ENCODE measurements around the gene HDLBP. TPM values are rescaled to one million over a fixed set of nuclear protein-coding genes. Genes with fewer than 3 reads are reported as not detected.

The HDLBP gene
- total and polyA plus RNA-seq, 2 of the 4 experiments (the other 2 are of a cell fraction), result 648 to 1,165 TPM

DNA sequence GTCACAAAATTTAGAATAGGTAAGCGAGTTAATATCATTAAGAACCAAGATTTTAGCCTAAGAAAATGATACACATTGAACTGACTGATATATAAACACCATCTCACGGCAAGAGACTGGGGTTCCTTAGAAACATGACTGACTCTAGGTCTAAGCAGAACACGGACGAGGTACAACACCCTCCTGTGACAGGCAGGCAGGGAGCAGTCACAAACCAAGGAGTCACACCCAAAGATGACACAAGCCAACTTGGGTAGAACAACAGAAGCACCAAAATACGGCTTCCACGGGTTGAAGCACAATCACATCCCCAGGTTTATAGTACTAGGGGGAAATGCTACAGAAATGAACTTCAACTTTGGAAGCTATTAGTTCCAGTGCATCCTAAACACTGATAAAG, 24.3 kb downstream of the HDLBP start:
- peaks cover 81% of the 10 kb centered on the region for H4K20me1 ChIP-seq (ENCODE audit: insufficient read depth, low read length)
- H3K23ac ChIP-seq (ENCODE audit: low read depth, low read length), result no peak overlapping the region
- no peak for ATAC-seq (ENCODE audit: low read depth)
- in situ Hi-C loops (cut with MboI; ENCODE audit: low sequenced_read_pairs) (no loop called here), dilution Hi-C loops (cut with HindIII; ENCODE audit: low sequenced_read_pairs, unreplicated experiment) (no loop called here), intact Hi-C loops (cut with micrococcal nuclease) (no loop called here)
- no peak overlapping the region for H3K4me3 ChIP-seq (ENCODE audit: insufficient read depth, low read depth, low read length)
- peaks cover 36% of the 10 kb centered on the region for H3K9me1 ChIP-seq (ENCODE audit: insufficient read depth, low read length)
- no peak overlapping the region for H2BK20ac ChIP-seq (ENCODE audit: low read depth, low read length)
- H3K4me2 ChIP-seq (ENCODE audit: low read depth, low read length), result no peak overlapping the region
- 100% methylated on average over 1 of the region's 6 CpGs; no CpG with 5 or more reads in 1 of the 2 experiments for WGBS, 2 experiments (ENCODE audit: extremely low coverage in 2 of 2, insufficient read length in 1 of 2)
- H2BK120ac ChIP-seq (ENCODE audit: low read depth, low read length), result no peak overlapping the region
- no TSS peak for BruUV-seq (replicated peaks)
- H3K79me1 ChIP-seq (ENCODE audit: low read depth in 1 of 2, low read length in 2 of 2), result peaks cover 39 to 83% of the 10 kb centered on the region in 2 experiments
- peaks cover 3% of the 10 kb centered on the region; the same call in 1 of the 2 replicates for H3K4me1 ChIP-seq (ENCODE audit: control insufficient read depth, insufficient read depth, low read length)
- no peak overlapping the region for H4K8ac ChIP-seq (ENCODE audit: low read depth in 2 of 2, low read length in 2 of 2)
- H3K4ac ChIP-seq (ENCODE audit: low read depth, low read length), result no peak overlapping the region
- H3K27me3 ChIP-seq (ENCODE audit: control insufficient read depth, insufficient read depth, low read length), result no peaks in the 10 kb centered on the region
- no peak overlapping the region for H2BK5ac ChIP-seq (ENCODE audit: low read depth, low read length, poor library complexity, severe bottlenecking)
- H3K14ac ChIP-seq (replicated peaks; ENCODE audit: low read depth, low read length), result no peak overlapping the region
- no peak overlapping the region for H3K9ac ChIP-seq (ENCODE audit: low read depth, low read length)
- H3K56ac ChIP-seq (ENCODE audit: extremely low read depth, insufficient read depth, low read length), result no peak overlapping the region
- H3K18ac ChIP-seq (ENCODE audit: low read depth, low read length), result no peak overlapping the region
- H4K91ac ChIP-seq (ENCODE audit: insufficient read depth, low read depth, low read length), result no peak overlapping the region
- POLR2A ChIA-PET (ENCODE audit: unreplicated experiment), result no interaction called here
- no peak for DNase-seq
- no peak overlapping the region for H2AFZ ChIP-seq (replicated peaks; ENCODE audit: low read length, poor library complexity)
- CTCF ChIA-PET, result no interaction called here
- peaks cover 1% of the 10 kb centered on the region for H3K36me3 ChIP-seq (ENCODE audit: control insufficient read depth, insufficient read depth, low read length)
- no peak overlapping the region for H2AK5ac ChIP-seq (ENCODE audit: low read depth, low read length)
- H3K9me3 ChIP-seq (ENCODE audit: control insufficient read depth, insufficient read depth, low read length), result no peaks in the 10 kb centered on the region
- H3K27ac ChIP-seq (ENCODE audit: insufficient read depth, low read length), result no peak overlapping the region
- H2BK15ac ChIP-seq (ENCODE audit: low read depth, low read length), result no peak overlapping the region
- TF ChIP-seq RCOR1 (IDR thresholded peaks at IDR 0.05; ENCODE audit: insufficient replicate concordance, low read length) (no peak), CEBPB (IDR thresholded peaks at IDR 0.05; ENCODE audit: low read depth, low read length) (no peak), BHLHE40 (IDR thresholded peaks at IDR 0.05; ENCODE audit: low read depth, low read length) (no peak), POLR2A (IDR thresholded peaks at IDR 0.05; ENCODE audit: low read depth, low read length) (no peak), NFE2L2 (IDR thresholded peaks at IDR 0.05; ENCODE audit: low read depth, low read length) (no peak), CHD1 (IDR thresholded peaks at IDR 0.05; ENCODE audit: low read depth, low read length) (no peak), RAD21 (IDR thresholded peaks at IDR 0.05; ENCODE audit: low read length) (no peak), MXI1 (IDR thresholded peaks at IDR 0.05; ENCODE audit: borderline replicate concordance, low read depth, low read length) (no peak), MAFK (IDR thresholded peaks at IDR 0.05; ENCODE audit: low read depth, low read length) (no peak), MAZ (IDR thresholded peaks at IDR 0.05; ENCODE audit: borderline replicate concordance, low read depth, low read length) (no peak), SMC3 (IDR thresholded peaks at IDR 0.05; ENCODE audit: low read depth, low read length) (no peak), RFX5 (IDR thresholded peaks at IDR 0.05; ENCODE audit: low read depth, low read length) (no peak), USF2 (IDR thresholded peaks at IDR 0.05; ENCODE audit: low read depth, low read length) (no peak), FOS (IDR thresholded peaks at IDR 0.05; ENCODE audit: low read depth, low read length) (no peak)
- TF ChIP-seq, protein P1, sequence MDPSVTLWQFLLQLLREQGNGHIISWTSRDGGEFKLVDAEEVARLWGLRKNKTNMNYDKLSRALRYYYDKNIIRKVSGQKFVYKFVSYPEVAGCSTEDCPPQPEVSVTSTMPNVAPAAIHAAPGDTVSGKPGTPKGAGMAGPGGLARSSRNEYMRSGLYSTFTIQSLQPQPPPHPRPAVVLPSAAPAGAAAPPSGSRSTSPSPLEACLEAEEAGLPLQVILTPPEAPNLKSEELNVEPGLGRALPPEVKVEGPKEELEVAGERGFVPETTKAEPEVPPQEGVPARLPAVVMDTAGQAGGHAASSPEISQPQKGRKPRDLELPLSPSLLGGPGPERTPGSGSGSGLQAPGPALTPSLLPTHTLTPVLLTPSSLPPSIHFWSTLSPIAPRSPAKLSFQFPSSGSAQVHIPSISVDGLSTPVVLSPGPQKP (IDR thresholded peaks at IDR 0.05; ENCODE audit: borderline replicate concordance, low read depth, low read length), result no peak
- TF ChIP-seq, protein P2, sequence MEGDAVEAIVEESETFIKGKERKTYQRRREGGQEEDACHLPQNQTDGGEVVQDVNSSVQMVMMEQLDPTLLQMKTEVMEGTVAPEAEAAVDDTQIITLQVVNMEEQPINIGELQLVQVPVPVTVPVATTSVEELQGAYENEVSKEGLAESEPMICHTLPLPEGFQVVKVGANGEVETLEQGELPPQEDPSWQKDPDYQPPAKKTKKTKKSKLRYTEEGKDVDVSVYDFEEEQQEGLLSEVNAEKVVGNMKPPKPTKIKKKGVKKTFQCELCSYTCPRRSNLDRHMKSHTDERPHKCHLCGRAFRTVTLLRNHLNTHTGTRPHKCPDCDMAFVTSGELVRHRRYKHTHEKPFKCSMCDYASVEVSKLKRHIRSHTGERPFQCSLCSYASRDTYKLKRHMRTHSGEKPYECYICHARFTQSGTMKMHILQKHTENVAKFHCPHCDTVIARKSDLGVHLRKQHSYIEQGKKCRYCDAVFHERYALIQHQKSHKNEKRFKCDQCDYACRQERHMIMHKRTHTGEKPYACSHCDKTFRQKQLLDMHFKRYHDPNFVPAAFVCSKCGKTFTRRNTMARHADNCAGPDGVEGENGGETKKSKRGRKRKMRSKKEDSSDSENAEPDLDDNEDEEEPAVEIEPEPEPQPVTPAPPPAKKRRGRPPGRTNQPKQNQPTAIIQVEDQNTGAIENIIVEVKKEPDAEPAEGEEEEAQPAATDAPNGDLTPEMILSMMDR (conservative IDR thresholded peaks at IDR 0.05; ENCODE audit: low read depth, low read length), result no peak
- H4K5ac ChIP-seq (ENCODE audit: low read depth, low read length), result no peak overlapping the region
- no peak overlapping the region for H2AK9ac ChIP-seq (replicated peaks; ENCODE audit: low read depth, low read length, poor library complexity)
